Measurements from ENCODE around the gene TEKT3.

DNA sequence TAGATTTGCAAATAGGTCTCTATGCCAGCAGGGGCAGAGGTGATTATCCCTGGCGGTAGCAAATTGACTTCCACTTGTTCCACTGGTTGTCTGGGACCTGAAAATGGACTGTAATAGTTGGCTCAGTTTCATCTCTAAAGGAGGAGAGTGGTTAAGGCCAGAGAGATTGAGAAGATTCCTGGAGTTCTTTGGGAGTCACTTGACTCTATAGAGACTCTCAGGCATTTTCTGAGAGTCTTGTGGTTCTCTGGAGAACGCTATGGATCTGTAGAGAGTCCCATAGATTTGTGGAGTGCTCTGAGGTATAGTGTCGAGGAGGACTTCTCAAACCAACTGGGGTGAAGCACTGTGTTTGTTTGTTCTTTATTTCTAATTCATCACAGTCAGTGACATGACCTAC is 67.4 kb downstream of the TEKT3 start:
- TF ChIP-seq, protein P1, sequence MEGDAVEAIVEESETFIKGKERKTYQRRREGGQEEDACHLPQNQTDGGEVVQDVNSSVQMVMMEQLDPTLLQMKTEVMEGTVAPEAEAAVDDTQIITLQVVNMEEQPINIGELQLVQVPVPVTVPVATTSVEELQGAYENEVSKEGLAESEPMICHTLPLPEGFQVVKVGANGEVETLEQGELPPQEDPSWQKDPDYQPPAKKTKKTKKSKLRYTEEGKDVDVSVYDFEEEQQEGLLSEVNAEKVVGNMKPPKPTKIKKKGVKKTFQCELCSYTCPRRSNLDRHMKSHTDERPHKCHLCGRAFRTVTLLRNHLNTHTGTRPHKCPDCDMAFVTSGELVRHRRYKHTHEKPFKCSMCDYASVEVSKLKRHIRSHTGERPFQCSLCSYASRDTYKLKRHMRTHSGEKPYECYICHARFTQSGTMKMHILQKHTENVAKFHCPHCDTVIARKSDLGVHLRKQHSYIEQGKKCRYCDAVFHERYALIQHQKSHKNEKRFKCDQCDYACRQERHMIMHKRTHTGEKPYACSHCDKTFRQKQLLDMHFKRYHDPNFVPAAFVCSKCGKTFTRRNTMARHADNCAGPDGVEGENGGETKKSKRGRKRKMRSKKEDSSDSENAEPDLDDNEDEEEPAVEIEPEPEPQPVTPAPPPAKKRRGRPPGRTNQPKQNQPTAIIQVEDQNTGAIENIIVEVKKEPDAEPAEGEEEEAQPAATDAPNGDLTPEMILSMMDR (conservative IDR thresholded peaks at IDR 0.05), result no peak
- TF ChIP-seq EZH2 (IDR thresholded peaks at IDR 0.05; ENCODE audit: low read depth), result no peak
